Suprapubic skin (tissue), 3 donors: ENCODE measurements around the gene NINL.

Experiments used
- CTCF ChIP-seq, 2 donors: fragments of 200-600 bp in 1 of 2; fragments of 450-650 bp in 1 of 2; sonication (generic) in 1 of 2; IDR thresholded peaks; one replicate each; pipeline ENCODE4 v1.5.1; 2016 to 2019; ENCODE audit warnings: antibody characterized with exemption in 2 of 2, mild to moderate bottlenecking in 1 of 2, moderate library complexity in 1 of 2
- POLR2A ChIP-seq, 2 donors: fragments of 450-650 bp; IDR thresholded peaks; one replicate each; pipeline ENCODE4 v1.6.1; 2017; ENCODE audit warnings: antibody characterized with exemption in 2 of 2, mild to moderate bottlenecking in 2 of 2, moderate library complexity in 2 of 2

GRCh38 chr20:25546048-25546447, 39.3 kb downstream of the NINL start:
- TF ChIP-seq POLR2A (IDR thresholded peaks at IDR 0.05): no peak
- TF ChIP-seq CTCF (IDR thresholded peaks at IDR 0.05): no peak
